Peyer's patch (tissue), 4 donors: Measurements from ENCODE around the gene AP2A1.

Source experiments
- POLR2A ChIP-seq, 2 donors: fragments of 450-650 bp; IDR thresholded peaks; one replicate each; pipeline ENCODE4 v1.5.1; 2017; ENCODE audit warnings: antibody characterized with exemption in 2 of 2, mild to moderate bottlenecking in 2 of 2, moderate library complexity in 2 of 2
- TF ChIP-seq, protein P1 (sequence below), 6 experiments: fragments of 450-650 bp in 4 of 6; fragments of 200-600 bp in 2 of 6; sonication (generic) in 1 of 6; IDR thresholded peaks; one replicate each; pipeline ENCODE4 v1.5.1; 2017 to 2019; ENCODE audit warnings: antibody characterized with exemption in 6 of 6, mild to moderate bottlenecking in 3 of 6, moderate library complexity in 1 of 6

- TF ChIP-seq, protein P1, sequence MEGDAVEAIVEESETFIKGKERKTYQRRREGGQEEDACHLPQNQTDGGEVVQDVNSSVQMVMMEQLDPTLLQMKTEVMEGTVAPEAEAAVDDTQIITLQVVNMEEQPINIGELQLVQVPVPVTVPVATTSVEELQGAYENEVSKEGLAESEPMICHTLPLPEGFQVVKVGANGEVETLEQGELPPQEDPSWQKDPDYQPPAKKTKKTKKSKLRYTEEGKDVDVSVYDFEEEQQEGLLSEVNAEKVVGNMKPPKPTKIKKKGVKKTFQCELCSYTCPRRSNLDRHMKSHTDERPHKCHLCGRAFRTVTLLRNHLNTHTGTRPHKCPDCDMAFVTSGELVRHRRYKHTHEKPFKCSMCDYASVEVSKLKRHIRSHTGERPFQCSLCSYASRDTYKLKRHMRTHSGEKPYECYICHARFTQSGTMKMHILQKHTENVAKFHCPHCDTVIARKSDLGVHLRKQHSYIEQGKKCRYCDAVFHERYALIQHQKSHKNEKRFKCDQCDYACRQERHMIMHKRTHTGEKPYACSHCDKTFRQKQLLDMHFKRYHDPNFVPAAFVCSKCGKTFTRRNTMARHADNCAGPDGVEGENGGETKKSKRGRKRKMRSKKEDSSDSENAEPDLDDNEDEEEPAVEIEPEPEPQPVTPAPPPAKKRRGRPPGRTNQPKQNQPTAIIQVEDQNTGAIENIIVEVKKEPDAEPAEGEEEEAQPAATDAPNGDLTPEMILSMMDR (IDR thresholded peaks at IDR 0.05), result no peak
- TF ChIP-seq POLR2A (IDR thresholded peaks at IDR 0.05), result no peak
Measured at GRCh38 chr19:49771674-49772139, 4.9 kb downstream of the AP2A1 start.
